Esophagus squamous epithelium (tissue), 5 donors: ENCODE data around the gene RBMS3. TPM values are rescaled to one million over a fixed set of nuclear protein-coding genes. Genes with fewer than 3 reads are reported as not detected.

Experiments
- DNase-seq: peaks from one replicate; lab custom pipeline; 2025; lab: John Stamatoyannopoulos, UW
- H3K27ac ChIP-seq, 4 donors: fragments of 200-600 bp; sonication (generic); one replicate each; pipeline ENCODE4 v1.5.1; 2016 to 2019; ENCODE audit warnings: mild to moderate bottlenecking in 1 of 4
- H3K27me3 ChIP-seq, 4 donors: fragments of 200-600 bp; sonication (generic); 1 replicate in 3 of 4; 2 replicates in 1 of 4; pipeline versions ENCODE4 v1.5.1 to v1.6.0; 2017 to 2021; ENCODE audit warnings: antibody characterized with exemption in 1 of 4
- H3K36me3 ChIP-seq, 3 donors: fragments of 200-600 bp; sonication (generic); one replicate each; pipeline ENCODE4 v1.5.1; 2016 to 2019
- H3K4me1 ChIP-seq, 3 donors: fragments of 200-600 bp; sonication (generic); one replicate each; pipeline ENCODE4 v1.5.1; 2017 to 2019
- H3K4me3 ChIP-seq, 4 donors: fragments of 200-600 bp; sonication (generic); 1 replicate in 3 of 4; 2 replicates in 1 of 4; pipeline ENCODE4 v1.5.1; 2016 to 2019; ENCODE audit warnings: mild to moderate bottlenecking in 2 of 4, moderate library complexity in 1 of 4
- H3K9me3 ChIP-seq, 3 donors: fragments of 200-600 bp; sonication (generic); one replicate each; pipeline ENCODE4 v1.5.1; 2016 to 2019
- POLR2A ChIP-seq, 4 donors: fragments of 450-650 bp; IDR thresholded peaks; one replicate each; pipeline ENCODE4 v1.6.1; 2017; ENCODE audit warnings: antibody characterized with exemption in 4 of 4, mild to moderate bottlenecking in 4 of 4, moderate library complexity in 3 of 4
- WGBS, 2 donors: methylation state at CpG; one replicate each; pipeline ENCODE4 v1.1.5; 2018; 5-methylcytosine and 5-hydroxymethylcytosine counted together
- intact Hi-C: fragments of 100-400 bp; cut with DNase I; formaldehyde crosslinking; loops from one replicate; pipeline ENCODE4 v1.15.0; 2022
- total RNA-seq, 4 donors: library from RNA; depleted of rRNA; stranded (reverse); fragments of >200 nt; gene quantifications; one replicate each; pipeline ENCODE4 v1.1.0, GENCODE V29; 2016
- TF ChIP-seq, protein P1 (sequence below), 6 experiments: fragments of 450-650 bp in 4 of 6; fragments of 200-600 bp in 2 of 6; sonication (generic) in 2 of 6; IDR thresholded peaks; one replicate each; pipeline ENCODE4 v1.5.1; 2016 to 2019; ENCODE audit warnings: antibody characterized with exemption in 6 of 6, mild to moderate bottlenecking in 4 of 6, moderate library complexity in 4 of 6
- donor health status: DM: yes; HTN: yes; CAD: no.

RBMS3 gene
- total RNA-seq, 4 donors from 2014 or later: 0.57 to 35.7 (median 6.1) TPM

DNA sequence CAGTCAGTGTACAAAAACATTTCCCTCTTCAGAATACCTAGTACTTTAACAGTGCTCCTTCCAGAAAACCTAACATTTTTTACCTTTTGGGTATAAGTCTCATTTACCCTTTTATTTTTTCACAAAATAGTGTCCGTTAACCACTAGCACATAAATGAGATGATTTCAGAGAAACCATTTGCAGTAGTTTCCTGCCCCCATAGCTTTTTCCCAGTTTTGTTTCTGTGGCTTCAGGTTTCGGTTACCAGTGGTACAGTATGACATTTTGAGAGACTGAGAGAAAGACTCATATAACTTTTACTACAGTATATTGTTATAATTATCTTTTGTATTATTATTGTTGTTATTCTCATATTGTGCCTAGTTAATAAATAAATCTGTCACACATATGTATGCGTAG is 6.2 kb upstream of the RBMS3 start:
- no peaks in the 10 kb centered on the region for H3K36me3 ChIP-seq
- TF ChIP-seq, protein P1, sequence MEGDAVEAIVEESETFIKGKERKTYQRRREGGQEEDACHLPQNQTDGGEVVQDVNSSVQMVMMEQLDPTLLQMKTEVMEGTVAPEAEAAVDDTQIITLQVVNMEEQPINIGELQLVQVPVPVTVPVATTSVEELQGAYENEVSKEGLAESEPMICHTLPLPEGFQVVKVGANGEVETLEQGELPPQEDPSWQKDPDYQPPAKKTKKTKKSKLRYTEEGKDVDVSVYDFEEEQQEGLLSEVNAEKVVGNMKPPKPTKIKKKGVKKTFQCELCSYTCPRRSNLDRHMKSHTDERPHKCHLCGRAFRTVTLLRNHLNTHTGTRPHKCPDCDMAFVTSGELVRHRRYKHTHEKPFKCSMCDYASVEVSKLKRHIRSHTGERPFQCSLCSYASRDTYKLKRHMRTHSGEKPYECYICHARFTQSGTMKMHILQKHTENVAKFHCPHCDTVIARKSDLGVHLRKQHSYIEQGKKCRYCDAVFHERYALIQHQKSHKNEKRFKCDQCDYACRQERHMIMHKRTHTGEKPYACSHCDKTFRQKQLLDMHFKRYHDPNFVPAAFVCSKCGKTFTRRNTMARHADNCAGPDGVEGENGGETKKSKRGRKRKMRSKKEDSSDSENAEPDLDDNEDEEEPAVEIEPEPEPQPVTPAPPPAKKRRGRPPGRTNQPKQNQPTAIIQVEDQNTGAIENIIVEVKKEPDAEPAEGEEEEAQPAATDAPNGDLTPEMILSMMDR (IDR thresholded peaks at IDR 0.05): no peak
- no peak for TF ChIP-seq POLR2A (IDR thresholded peaks at IDR 0.05)
- WGBS, 2 donors: 89 to 97% methylated on average over 3 of the region's 3 CpGs
- no peak for DNase-seq
- intact Hi-C loops: no loop called here
- no peak overlapping the region for H3K4me3 ChIP-seq
- H3K9me3 ChIP-seq: no peaks in the 10 kb centered on the region
- peaks cover 0 to 3% (median 0%) of the 10 kb centered on the region in 3 donors for H3K4me1 ChIP-seq
- no peaks in the 10 kb centered on the region for H3K27me3 ChIP-seq
- H3K27ac ChIP-seq: no peak overlapping the region

DNA sequence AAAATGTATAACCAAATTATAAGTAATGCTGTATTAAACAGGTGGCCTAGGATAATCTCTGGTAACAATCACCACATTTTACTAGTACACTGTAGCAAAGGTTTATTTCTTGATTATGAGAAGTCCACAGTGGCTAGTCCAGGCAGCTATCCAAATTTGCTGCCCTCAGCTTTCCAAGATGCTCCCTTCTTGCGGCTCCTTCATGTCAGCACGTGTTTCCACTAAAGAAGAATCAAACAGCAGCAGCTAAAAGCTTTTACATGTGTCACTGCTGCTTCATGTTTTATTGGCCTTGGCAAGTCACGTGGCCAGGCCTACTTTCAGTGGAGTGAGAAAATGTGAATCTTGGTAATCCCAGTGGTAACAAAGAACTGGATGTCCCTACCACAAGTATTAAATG is 5.6 kb upstream of the RBMS3 start:
- no peak for TF ChIP-seq POLR2A (IDR thresholded peaks at IDR 0.05)
- TF ChIP-seq, protein P1 (IDR thresholded peaks at IDR 0.05): no peak
- no peak for DNase-seq
- intact Hi-C loops: no loop called here
- H3K27me3 ChIP-seq: no peaks in the 10 kb centered on the region
- peak overlapping the region in 2 of 4 donors; percentile 10 to 19 for H3K27ac ChIP-seq
- no peaks in the 10 kb centered on the region for H3K9me3 ChIP-seq
- no peak overlapping the region for H3K4me3 ChIP-seq
- 37 to 53% methylated on average over 3 of the region's 3 CpGs for WGBS, 2 donors
- peaks cover 0 to 7% (median 0%) of the 10 kb centered on the region in 3 donors for H3K4me1 ChIP-seq
- H3K36me3 ChIP-seq: no peaks in the 10 kb centered on the region

- no peaks in the 10 kb centered on the region for H3K36me3 ChIP-seq
- H3K27ac ChIP-seq: no peak overlapping the region
- TF ChIP-seq, protein P1 (IDR thresholded peaks at IDR 0.05): no peak
- no peak for TF ChIP-seq POLR2A (IDR thresholded peaks at IDR 0.05)
- H3K27me3 ChIP-seq: no peaks in the 10 kb centered on the region
- peaks cover 0 to 24% (median 0%) of the 10 kb centered on the region in 3 donors for H3K4me1 ChIP-seq
- no peak overlapping the region for H3K4me3 ChIP-seq
- no peak for DNase-seq
- no peaks in the 10 kb centered on the region for H3K9me3 ChIP-seq
- 94% methylated on average over 6 of the region's 6 CpGs for WGBS, 2 donors
- intact Hi-C loops: no loop called here
Observed at GRCh38 chr3:29277249-29277648, 3.6 kb upstream of the RBMS3 start.

GRCh38 chr3:29279286-29279685 is 1.6 kb upstream of the RBMS3 start:
- Histone ChIP-seq H3K36me3 (no peaks in the 10 kb centered on the region), H3K27me3 (no peaks in the 10 kb centered on the region), H3K27ac (peak overlapping the region in 3 of 4 donors; percentile 6 to 86 (median 76)), H3K9me3 (no peaks in the 10 kb centered on the region), H3K4me1 (peaks cover 0 to 24% (median 0%) of the 10 kb centered on the region in 3 donors), H3K4me3 (peak overlapping the region in 2 of 4 donors; percentile 55 to 76)
- intact Hi-C loops: no loop called here
- no peak for TF ChIP-seq POLR2A (IDR thresholded peaks at IDR 0.05)
- TF ChIP-seq, protein P1 (IDR thresholded peaks at IDR 0.05): no peak
- 71 to 75% methylated on average over 4 of the region's 4 CpGs for WGBS, 2 donors
- no peak for DNase-seq

- intact Hi-C loops: no loop called here
- DNase-seq: no peak
- H3K27ac ChIP-seq: peak overlapping the region in 3 of 4 donors; percentile 6 to 86 (median 76)
- H3K27me3 ChIP-seq: no peaks in the 10 kb centered on the region
- no peaks in the 10 kb centered on the region for H3K36me3 ChIP-seq
- TF ChIP-seq, protein P1 (IDR thresholded peaks at IDR 0.05): no peak
- TF ChIP-seq POLR2A (IDR thresholded peaks at IDR 0.05): no peak
- peak overlapping the region in 3 of 4 donors; percentile 55 to 76 (median 55) for H3K4me3 ChIP-seq
- peaks cover 0 to 24% (median 0%) of the 10 kb centered on the region in 3 donors for H3K4me1 ChIP-seq
- WGBS, 2 donors: 68 to 69% methylated on average over 8 of the region's 8 CpGs
- H3K9me3 ChIP-seq: no peaks in the 10 kb centered on the region
Observed at GRCh38 chr3:29279806-29280205, 1.1 kb upstream of the RBMS3 start.
